ENCODE data around the gene TFAP2D. TPM values are rescaled to one million over a fixed set of nuclear protein-coding genes. Genes with fewer than 3 reads are reported as not detected.

The TFAP2D gene
- polyA plus RNA-seq, 10 donors, result not detected

DNA sequence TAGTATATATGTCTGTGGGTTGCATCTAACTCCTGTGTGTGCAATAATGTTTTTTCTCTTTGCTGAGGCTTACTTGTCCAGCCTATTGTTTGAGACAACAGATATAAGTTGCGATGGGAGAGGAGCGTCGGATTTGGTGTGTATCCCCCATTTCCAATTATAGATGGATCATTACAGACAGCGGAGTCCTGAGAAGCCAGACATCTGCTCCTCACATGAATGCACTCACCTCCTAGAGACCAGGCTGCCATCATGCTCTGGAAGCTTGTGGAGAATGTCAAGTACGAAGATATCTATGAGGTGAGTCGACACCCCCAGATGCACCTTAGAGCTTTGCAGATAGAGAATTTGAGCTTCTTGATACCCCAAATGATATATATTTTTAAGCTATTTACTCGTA is 105.3 kb downstream of the TFAP2D start, which contains the start of gene TFAP2B:
Gene TFAP2B, plus strand, starts transcription at position 199 of the 400 bp plus-strand sequence. Its CDS starts 21 bp downstream, at position 220.
- DNase-seq, result peak in 1 of 3 donors; percentile 34

DNA sequence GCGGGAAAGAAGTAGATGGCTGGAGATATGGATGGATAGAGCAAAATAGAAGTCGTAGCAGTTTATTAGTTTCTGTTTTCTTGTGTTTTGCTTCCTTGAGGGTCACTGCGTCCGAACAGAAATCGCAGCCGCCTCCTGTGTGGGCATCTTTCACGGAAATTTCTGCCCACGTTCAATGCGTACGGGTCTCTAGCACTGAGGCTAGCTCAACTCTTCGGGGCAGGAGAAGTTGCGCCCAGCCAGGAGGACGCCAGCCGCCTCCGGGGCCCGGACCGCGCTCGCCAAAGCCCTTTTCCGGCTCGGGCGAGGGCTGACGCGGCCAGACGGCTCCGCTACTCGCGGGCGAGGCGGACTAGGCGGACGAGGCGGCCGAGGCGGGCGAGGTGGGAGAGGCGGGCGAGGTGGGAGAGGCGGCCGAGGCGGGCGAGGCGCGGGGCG is 106.2 kb downstream of the TFAP2D start:
- peak in 1 of 3 donors; percentile 62 for DNase-seq

DNA sequence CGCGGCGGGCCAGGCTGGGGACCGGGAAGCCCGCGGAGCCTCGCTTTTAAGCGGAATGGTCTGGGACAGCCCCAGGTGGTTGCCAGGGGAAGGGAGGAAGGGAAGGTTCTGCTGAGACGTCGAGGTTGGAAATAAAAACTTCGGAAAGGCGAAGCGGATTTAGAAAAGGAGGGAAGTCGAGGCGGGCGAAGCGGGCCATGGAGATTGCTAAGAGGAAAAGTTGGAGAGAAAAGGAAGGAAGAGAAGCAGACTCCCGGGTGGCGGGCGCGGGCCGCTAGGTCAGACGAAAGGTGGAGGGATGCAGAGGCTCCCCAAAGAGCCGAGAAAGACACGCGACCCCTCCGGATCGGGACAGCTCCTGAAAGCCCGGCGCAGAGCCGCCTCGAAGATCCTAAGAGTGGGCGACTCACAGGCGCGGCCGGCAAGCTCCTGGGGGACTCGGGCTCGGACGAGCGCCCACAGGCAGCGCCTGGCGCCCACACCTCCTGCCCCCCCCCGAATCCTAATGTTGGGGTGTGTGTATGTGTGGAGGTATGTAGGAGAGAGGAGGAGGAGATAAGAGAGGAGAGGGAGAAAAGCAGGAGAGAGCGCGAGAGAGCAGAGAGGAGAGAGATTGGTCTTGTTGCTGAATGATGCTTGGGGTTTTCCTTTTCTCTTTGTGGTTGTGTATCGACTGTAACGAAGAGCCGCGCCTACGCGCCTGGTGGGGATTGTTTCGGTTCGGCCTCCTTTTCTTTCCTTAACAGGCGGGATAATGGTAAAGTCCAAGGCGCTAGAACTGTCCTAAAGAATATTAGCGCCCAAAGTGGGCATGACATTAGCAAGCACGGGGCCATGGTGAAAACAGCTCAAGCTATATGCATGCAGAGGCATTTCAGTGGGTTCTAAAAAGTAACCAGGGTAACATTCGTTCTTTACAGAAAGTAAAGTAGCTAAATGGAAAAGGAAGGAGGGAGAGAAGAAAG is 106.9 kb downstream of the TFAP2D start:
- DNase-seq, result peak in 1 of 3 donors; percentile 51

DNA sequence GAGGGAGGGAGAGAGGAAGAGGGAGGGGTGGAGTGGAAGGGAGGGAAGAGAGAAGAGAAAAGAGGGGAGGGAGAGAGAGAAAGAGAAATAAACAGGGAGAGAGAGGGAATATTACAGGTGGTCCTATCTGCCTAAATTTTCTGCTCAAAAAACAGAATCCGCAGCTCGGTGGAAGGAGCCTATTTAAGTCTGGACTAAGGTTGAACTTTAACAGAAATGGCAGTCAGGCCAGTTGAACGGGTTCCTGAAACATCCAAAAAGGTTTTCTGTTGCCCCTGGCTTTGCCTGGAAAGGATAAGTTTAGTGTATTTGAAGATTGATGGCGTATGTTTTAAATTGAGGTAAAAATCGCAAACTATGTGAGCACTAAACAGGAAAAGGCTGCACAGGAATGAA is 107.5 kb downstream of the TFAP2D start:
- no peak for DNase-seq

DNA sequence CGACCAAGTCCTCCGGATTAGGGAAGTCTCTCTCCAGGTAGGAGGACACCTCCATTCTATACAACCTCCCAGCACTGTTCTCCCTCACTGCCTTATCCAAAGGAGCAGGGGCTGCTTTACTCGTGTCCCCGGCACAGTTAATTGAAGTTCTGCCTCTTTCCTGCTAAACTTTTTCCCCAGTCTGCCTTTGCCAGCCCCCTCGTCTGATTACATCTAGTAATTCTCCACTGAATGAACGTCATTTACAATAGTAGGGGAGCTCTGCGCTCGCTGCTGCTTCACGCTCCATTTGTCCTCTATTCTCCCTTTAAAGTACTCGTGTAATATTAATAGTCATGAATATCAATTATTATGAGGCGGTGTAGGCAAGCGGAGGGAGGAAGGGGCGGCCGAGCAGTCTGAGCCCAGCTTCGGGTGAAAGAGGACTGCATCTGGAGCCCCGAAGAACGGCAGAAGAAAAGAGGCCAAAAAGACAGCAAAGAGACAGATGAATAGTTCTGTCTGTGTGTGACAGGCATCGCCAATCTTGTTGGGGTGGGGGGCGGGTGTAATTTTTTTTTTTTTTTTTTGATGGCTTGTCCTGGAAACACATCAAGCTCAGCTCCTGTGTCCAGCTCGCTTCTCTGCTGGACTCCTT is 108.2 kb downstream of the TFAP2D start:
- no peak for DNase-seq

DNA sequence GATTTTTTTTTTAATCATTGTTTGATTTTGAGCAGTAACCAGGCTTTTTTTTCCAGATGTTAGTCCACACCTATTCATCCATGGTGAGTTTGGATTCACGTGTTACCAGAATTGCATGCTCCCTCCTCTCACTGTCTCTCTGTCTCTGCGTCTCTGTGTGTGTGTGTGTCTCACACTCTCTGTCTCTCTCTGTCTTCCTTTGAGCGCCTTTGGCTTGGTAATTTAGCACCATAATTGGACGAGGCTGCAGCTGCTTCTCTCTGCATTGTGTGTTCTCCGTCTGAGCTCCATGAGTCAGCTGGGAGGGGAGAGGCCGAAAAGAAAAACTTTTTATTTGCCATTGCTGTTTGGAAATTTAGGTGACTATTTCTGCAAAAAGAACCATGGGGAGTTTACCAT is 108.8 kb downstream of the TFAP2D start:
- DNase-seq, result no peak

Other genes with a start within 250 kb of the TFAP2D start
- gene TFAP2B, start 105.3 kb downstream of the TFAP2D start, polyA plus RNA-seq (ENCODE audit: insufficient read length in 10 of 10), result 1 to 10 TPM in 2 of 10 donors, under 1 TPM in 3, not detected in 5; 0.03 to 8.2 (median 0.05) TPM

All from muscle of back (tissue), 11 donors.